ENCODE data around the gene NFATC3.

Gene NFATC3

DNA sequence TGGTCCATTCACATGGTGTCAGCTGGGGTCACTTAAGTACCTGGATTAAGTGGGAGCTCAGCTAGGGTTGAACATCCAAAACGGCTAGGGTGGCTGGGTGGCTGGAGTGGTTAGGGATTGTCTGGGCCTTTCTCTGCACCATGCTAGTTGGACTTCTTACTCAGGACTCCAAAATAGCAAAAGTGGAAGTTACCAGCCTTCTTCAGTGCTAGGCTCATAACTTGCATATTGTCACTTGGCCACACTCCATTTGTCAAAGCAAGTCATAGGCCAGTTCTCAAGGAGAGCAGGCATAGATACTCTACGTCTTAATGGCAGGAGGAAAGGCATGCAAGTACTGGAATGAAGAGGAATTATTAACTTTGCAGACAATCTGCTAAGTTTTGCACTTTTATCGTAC lies 81.1 kb downstream of the NFATC3 start:
- TF ChIP-seq, protein P1, sequence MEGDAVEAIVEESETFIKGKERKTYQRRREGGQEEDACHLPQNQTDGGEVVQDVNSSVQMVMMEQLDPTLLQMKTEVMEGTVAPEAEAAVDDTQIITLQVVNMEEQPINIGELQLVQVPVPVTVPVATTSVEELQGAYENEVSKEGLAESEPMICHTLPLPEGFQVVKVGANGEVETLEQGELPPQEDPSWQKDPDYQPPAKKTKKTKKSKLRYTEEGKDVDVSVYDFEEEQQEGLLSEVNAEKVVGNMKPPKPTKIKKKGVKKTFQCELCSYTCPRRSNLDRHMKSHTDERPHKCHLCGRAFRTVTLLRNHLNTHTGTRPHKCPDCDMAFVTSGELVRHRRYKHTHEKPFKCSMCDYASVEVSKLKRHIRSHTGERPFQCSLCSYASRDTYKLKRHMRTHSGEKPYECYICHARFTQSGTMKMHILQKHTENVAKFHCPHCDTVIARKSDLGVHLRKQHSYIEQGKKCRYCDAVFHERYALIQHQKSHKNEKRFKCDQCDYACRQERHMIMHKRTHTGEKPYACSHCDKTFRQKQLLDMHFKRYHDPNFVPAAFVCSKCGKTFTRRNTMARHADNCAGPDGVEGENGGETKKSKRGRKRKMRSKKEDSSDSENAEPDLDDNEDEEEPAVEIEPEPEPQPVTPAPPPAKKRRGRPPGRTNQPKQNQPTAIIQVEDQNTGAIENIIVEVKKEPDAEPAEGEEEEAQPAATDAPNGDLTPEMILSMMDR (IDR thresholded peaks at IDR 0.05; ENCODE audit: unreplicated experiment in 3 of 3): no peak
- H3K4me1 Mint-ChIP-seq: no peaks in the 10 kb centered on the region
- no peak overlapping the region for H3K27ac Mint-ChIP-seq
- H3K9me3 Mint-ChIP-seq: peaks cover 7% of the 10 kb centered on the region
- no peaks in the 10 kb centered on the region for H3K27me3 Mint-ChIP-seq (ENCODE audit: low read depth)
- H3K36me3 Mint-ChIP-seq (ENCODE audit: low read depth): peaks cover 39% of the 10 kb centered on the region
- H3K4me3 Mint-ChIP-seq: no peak overlapping the region

DNA sequence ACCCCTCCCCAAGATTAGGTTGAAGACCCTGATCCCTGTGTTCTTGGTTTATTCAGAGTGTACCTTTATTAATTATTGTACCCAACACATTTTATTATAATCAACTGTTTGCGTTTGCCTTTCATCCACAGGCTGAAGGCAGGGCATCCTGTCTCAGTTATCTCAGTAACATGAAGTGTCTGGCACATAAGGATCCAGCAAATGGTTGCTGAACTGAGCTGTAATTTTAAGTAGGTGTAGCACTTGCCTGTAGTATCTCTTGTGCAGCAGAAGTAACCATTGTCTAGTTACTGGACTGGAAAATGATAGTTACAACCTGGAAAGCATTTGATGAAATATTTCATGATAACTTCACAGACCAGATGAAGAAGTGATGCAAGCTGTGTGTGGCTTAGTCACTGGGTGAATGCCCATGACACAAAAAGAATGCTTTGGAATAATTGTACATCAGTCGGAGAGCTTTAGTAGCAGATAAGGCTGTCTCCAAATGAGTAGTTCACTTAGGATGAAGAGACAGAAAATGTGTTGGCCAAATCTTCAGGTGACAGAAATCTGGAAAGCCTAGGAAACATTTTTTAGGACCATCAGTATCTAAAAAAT lies 94.1 kb downstream of the NFATC3 start:
- Mint-ChIP-seq H3K4me3 (no peak overlapping the region), H3K27ac (no peak overlapping the region), H3K36me3 (ENCODE audit: low read depth) (peaks cover 67% of the 10 kb centered on the region), H3K9me3 (no peaks in the 10 kb centered on the region), H3K4me1 (peaks cover 16% of the 10 kb centered on the region), H3K27me3 (ENCODE audit: low read depth) (no peaks in the 10 kb centered on the region)
- TF ChIP-seq, protein P1 (IDR thresholded peaks at IDR 0.05; ENCODE audit: unreplicated experiment in 3 of 3): no peak

DNA sequence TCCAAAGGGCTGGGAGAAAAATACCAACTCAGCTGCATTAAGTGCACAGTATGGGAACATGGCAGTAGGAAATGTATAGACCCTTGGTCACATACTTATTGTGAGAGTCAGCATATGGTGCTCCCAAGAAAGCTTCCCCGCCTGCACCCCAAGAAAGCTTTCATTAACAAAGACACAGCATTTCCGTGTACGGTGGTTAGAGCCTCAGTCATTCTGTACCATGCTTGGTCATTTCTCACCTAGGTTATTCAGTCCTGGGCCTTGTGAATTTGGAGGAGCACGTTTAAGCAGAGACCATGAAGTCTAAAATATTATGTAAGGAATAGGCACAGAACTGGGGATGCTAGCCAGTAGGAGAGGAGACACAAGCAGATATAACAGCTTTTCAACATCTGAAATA lies 94.7 kb downstream of the NFATC3 start:
- Mint-ChIP-seq H3K9me3 (no peaks in the 10 kb centered on the region), H3K36me3 (ENCODE audit: low read depth) (peaks cover 65% of the 10 kb centered on the region)

DNA sequence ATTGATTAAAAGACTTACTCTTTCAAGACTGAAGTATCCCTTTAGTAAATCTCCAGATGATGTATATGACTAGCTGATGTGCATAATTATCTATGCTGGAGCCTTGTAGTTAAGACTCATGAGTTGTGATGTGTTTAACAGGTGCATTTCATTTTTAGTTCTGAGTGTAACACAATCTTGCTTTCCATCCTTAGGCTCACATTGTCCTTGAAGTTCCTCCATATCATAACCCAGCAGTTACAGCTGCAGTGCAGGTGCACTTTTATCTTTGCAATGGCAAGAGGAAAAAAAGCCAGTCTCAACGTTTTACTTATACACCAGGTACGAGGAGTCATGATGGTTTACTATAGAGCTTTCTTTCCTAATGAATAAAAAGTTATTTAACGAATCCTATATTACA lies 97.9 kb downstream of the NFATC3 start:
- TF ChIP-seq, protein P1 (IDR thresholded peaks at IDR 0.05; ENCODE audit: unreplicated experiment in 3 of 3): no peak
- Mint-ChIP-seq H3K9me3 (no peaks in the 10 kb centered on the region), H3K27ac (no peak overlapping the region), H3K27me3 (ENCODE audit: low read depth) (no peaks in the 10 kb centered on the region), H3K4me1 (peaks cover 16% of the 10 kb centered on the region), H3K36me3 (ENCODE audit: low read depth) (peaks cover 72% of the 10 kb centered on the region), H3K4me3 (peak overlapping the region in 1 of 3 experiments; percentile 15)

More for the DNA sequence above, 94.7 kb downstream of the NFATC3 start:
- Mint-ChIP-seq H3K27me3 (ENCODE audit: low read depth) (no peaks in the 10 kb centered on the region), H3K27ac (no peak overlapping the region), H3K4me3 (no peak overlapping the region), H3K4me1 (peaks cover 16% of the 10 kb centered on the region)
- TF ChIP-seq, protein P1 (IDR thresholded peaks at IDR 0.05; ENCODE audit: unreplicated experiment in 3 of 3): no peak

DNA sequence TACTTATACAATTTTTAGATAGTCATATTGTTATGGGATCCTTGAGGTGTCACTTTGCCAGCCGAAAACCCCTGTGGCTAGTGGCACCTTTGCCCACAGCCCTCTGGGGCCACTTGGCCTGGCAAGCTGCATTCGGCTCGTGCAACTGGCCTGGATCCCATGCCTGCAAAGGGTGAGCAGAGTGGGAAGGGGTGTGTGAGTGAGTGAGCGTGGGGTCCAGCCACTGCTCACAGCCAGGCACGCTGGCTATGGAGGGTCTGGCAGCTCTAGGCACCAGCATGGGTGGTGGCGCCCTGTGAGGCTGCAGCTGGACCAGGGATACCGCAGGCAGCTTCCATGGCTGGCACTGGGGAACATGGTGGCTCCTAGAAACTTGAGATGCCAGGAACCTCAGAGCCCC lies 101.7 kb downstream of the NFATC3 start:
- H3K4me3 Mint-ChIP-seq: no peak overlapping the region
- no peak overlapping the region for H3K27ac Mint-ChIP-seq
- H3K27me3 Mint-ChIP-seq (ENCODE audit: low read depth): no peaks in the 10 kb centered on the region
- H3K4me1 Mint-ChIP-seq: peaks cover 7% of the 10 kb centered on the region
- TF ChIP-seq, protein P1 (IDR thresholded peaks at IDR 0.05; ENCODE audit: unreplicated experiment in 3 of 3): no peak
- H3K36me3 Mint-ChIP-seq (ENCODE audit: low read depth): peaks cover 70% of the 10 kb centered on the region
- no peaks in the 10 kb centered on the region for H3K9me3 Mint-ChIP-seq

DNA sequence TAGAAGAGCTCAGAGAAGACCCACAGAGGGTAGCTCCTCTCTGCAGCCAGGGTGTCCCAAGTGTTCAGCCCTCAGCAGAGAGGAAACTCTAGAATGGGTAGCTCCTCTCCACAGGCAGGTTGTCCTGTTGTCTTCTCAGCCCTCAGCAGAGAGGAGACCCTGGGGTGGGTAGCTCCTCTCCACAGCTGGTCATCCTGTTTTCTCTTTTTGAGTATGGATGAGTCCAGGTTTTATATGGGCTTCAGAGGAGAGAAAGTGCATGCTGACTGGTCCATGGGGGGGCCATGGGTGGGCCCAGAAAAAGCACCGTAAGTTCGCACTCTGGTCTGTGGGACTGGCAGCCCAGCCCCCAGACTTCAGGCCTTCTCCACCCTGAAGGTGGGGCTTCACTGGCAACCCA lies 102.3 kb downstream of the NFATC3 start:
- Mint-ChIP-seq H3K27me3 (ENCODE audit: low read depth) (no peaks in the 10 kb centered on the region), H3K9me3 (no peaks in the 10 kb centered on the region), H3K27ac (no peak overlapping the region), H3K4me3 (no peak overlapping the region), H3K4me1 (peaks cover 7% of the 10 kb centered on the region), H3K36me3 (ENCODE audit: low read depth) (peaks cover 68% of the 10 kb centered on the region)
- TF ChIP-seq, protein P1 (IDR thresholded peaks at IDR 0.05; ENCODE audit: unreplicated experiment in 3 of 3): no peak
